Measurements from ENCODE around the gene BCAM. TPM values are rescaled to one million over a fixed set of nuclear protein-coding genes. Genes with fewer than 3 reads are reported as not detected.

BCAM gene
- total RNA-seq, 1 experiment from 2014 or later: 116 TPM

- Histone ChIP-seq H3K4me1 (replicated peaks) (peaks cover 34% of the 10 kb centered on the region), H3K9me3 (replicated peaks) (no peaks in the 10 kb centered on the region), H3K36me3 (no peaks in the 10 kb centered on the region), H3K27ac (no peak overlapping the region), H3K4me3 (no peak overlapping the region), H3K27me3 (replicated peaks) (no peaks in the 10 kb centered on the region)
- peak; percentile 71 to 89 for DNase-seq (ENCODE audit: low read depth in 1 of 2, low spot score in 2 of 2)
These were observed 8.4 kb upstream of the BCAM start for GRCh38 chr19:44800461-44800860.

- DNase-seq (ENCODE audit: low read depth in 1 of 2, low spot score in 2 of 2): no peak
- H3K27me3 ChIP-seq (replicated peaks): no peaks in the 10 kb centered on the region
- no peaks in the 10 kb centered on the region for H3K9me3 ChIP-seq (replicated peaks)
- H3K36me3 ChIP-seq: no peaks in the 10 kb centered on the region
- H3K27ac ChIP-seq: no peak overlapping the region
- H3K4me1 ChIP-seq (replicated peaks): peaks cover 36% of the 10 kb centered on the region
- H3K4me3 ChIP-seq: no peak overlapping the region
These were observed 5.2 kb upstream of the BCAM start for GRCh38 chr19:44803442-44804428.

GRCh38 chr19:44806291-44806690, 2.6 kb upstream of the BCAM start:
- Histone ChIP-seq H3K36me3 (peaks cover 9% of the 10 kb centered on the region), H3K4me1 (replicated peaks) (peaks cover 34% of the 10 kb centered on the region), H3K4me3 (no peak overlapping the region), H3K9me3 (replicated peaks) (no peaks in the 10 kb centered on the region), H3K27ac (no peak overlapping the region), H3K27me3 (replicated peaks) (no peaks in the 10 kb centered on the region)
- no peak for DNase-seq (ENCODE audit: low read depth in 1 of 2, low spot score in 2 of 2)

GRCh38 chr19:44807162-44807561, 1.7 kb upstream of the BCAM start:
- H3K27me3 ChIP-seq (replicated peaks): no peaks in the 10 kb centered on the region
- no peaks in the 10 kb centered on the region for H3K9me3 ChIP-seq (replicated peaks)
- peaks cover 18% of the 10 kb centered on the region for H3K36me3 ChIP-seq
- H3K27ac ChIP-seq: peak overlapping the region; percentile 82; the same call in 1 of the 2 replicates
- DNase-seq (ENCODE audit: low read depth in 1 of 2, low spot score in 2 of 2): no peak
- H3K4me3 ChIP-seq: no peak overlapping the region
- H3K4me1 ChIP-seq (replicated peaks): peaks cover 34% of the 10 kb centered on the region

GRCh38 chr19:44807652-44808462, 1.0 kb upstream of the BCAM start:
- Histone ChIP-seq H3K36me3 (peaks cover 23% of the 10 kb centered on the region), H3K27ac (peak overlapping the region; percentile 82), H3K9me3 (replicated peaks) (no peaks in the 10 kb centered on the region), H3K27me3 (replicated peaks) (no peaks in the 10 kb centered on the region), H3K4me1 (replicated peaks) (peaks cover 34% of the 10 kb centered on the region), H3K4me3 (peak overlapping the region; percentile 76; the same call in 1 of the 2 replicates)
- peak; percentile 79 to 82 for DNase-seq (ENCODE audit: low read depth in 1 of 2, low spot score in 2 of 2)

- H3K4me1 ChIP-seq (replicated peaks): peaks cover 34% of the 10 kb centered on the region
- H3K27ac ChIP-seq: no peak overlapping the region
These were observed 802 bp downstream of the BCAM start for GRCh38 chr19:44809577-44810233.

GRCh38 chr19:44810234-44811121, 1.6 kb downstream of the BCAM start:
- DNase-seq (ENCODE audit: low read depth in 1 of 2, low spot score in 2 of 2): no peak
- Histone ChIP-seq H3K4me1 (replicated peaks) (peaks cover 34% of the 10 kb centered on the region), H3K36me3 (peaks cover 49% of the 10 kb centered on the region), H3K9me3 (replicated peaks) (no peaks in the 10 kb centered on the region), H3K27ac (no peak overlapping the region), H3K27me3 (replicated peaks) (no peaks in the 10 kb centered on the region), H3K4me3 (no peak overlapping the region; the same call in 1 of the 2 replicates)

More at GRCh38 chr19:44809577-44810233, 802 bp downstream of the BCAM start:
- Histone ChIP-seq H3K4me3 (peak overlapping the region; percentile 76), H3K27me3 (replicated peaks) (no peaks in the 10 kb centered on the region), H3K36me3 (peaks cover 42% of the 10 kb centered on the region), H3K9me3 (replicated peaks) (no peaks in the 10 kb centered on the region)
- DNase-seq (ENCODE audit: low read depth in 1 of 2, low spot score in 2 of 2): no peak

GRCh38 chr19:44811122-44811419, 2.2 kb downstream of the BCAM start:
- no peaks in the 10 kb centered on the region for H3K27me3 ChIP-seq (replicated peaks)
- H3K9me3 ChIP-seq (replicated peaks): no peaks in the 10 kb centered on the region
- H3K4me1 ChIP-seq (replicated peaks): peaks cover 34% of the 10 kb centered on the region
- no peak for DNase-seq (ENCODE audit: low read depth in 1 of 2, low spot score in 2 of 2)
- H3K4me3 ChIP-seq: no peak overlapping the region
- peaks cover 55% of the 10 kb centered on the region for H3K36me3 ChIP-seq
- H3K27ac ChIP-seq: no peak overlapping the region

GRCh38 chr19:44812142-44812718, 3.3 kb downstream of the BCAM start:
- Histone ChIP-seq H3K27ac (no peak overlapping the region), H3K4me1 (replicated peaks) (peaks cover 29% of the 10 kb centered on the region), H3K36me3 (peaks cover 59% of the 10 kb centered on the region), H3K27me3 (replicated peaks) (no peaks in the 10 kb centered on the region), H3K9me3 (replicated peaks) (no peaks in the 10 kb centered on the region), H3K4me3 (no peak overlapping the region)
- DNase-seq (ENCODE audit: low read depth in 1 of 2, low spot score in 2 of 2): no peak

- H3K9me3 ChIP-seq (replicated peaks): no peaks in the 10 kb centered on the region
- no peak overlapping the region for H3K27ac ChIP-seq
- no peak overlapping the region for H3K4me3 ChIP-seq
- H3K36me3 ChIP-seq: peaks cover 62% of the 10 kb centered on the region
- peaks cover 19% of the 10 kb centered on the region for H3K4me1 ChIP-seq (replicated peaks)
- no peaks in the 10 kb centered on the region for H3K27me3 ChIP-seq (replicated peaks)
- DNase-seq (ENCODE audit: low read depth in 1 of 2, low spot score in 2 of 2): no peak
These were observed 4.4 kb downstream of the BCAM start for GRCh38 chr19:44813070-44813840.

GRCh38 chr19:44813841-44814470, 5.1 kb downstream of the BCAM start:
- Histone ChIP-seq H3K27ac (no peak overlapping the region), H3K9me3 (replicated peaks) (no peaks in the 10 kb centered on the region), H3K27me3 (replicated peaks) (no peaks in the 10 kb centered on the region)

GRCh38 chr19:44814517-44814916, 5.6 kb downstream of the BCAM start:
- no peak overlapping the region for H3K4me3 ChIP-seq
- no peaks in the 10 kb centered on the region for H3K9me3 ChIP-seq (replicated peaks)
- no peak overlapping the region for H3K27ac ChIP-seq
- no peak for DNase-seq (ENCODE audit: low read depth in 1 of 2, low spot score in 2 of 2)
- H3K27me3 ChIP-seq (replicated peaks): no peaks in the 10 kb centered on the region
- peaks cover 69% of the 10 kb centered on the region for H3K36me3 ChIP-seq
- peaks cover 8% of the 10 kb centered on the region for H3K4me1 ChIP-seq (replicated peaks)

More at GRCh38 chr19:44813841-44814470, 5.1 kb downstream of the BCAM start:
- peaks cover 13% of the 10 kb centered on the region for H3K4me1 ChIP-seq (replicated peaks)
- DNase-seq (ENCODE audit: low read depth in 1 of 2, low spot score in 2 of 2): no peak
- H3K36me3 ChIP-seq: peaks cover 66% of the 10 kb centered on the region
- H3K4me3 ChIP-seq: no peak overlapping the region
